GM18909 (cell line): Measurements from ENCODE around the gene TEX101.
"Not testable (repeated sequence)": the region's sequence is repeated elsewhere in the genome, so short reads cannot be mapped to it uniquely, and the experiment has no call there.

Experiments used
- ATAC-seq: cut with Tn5 transposase; IDR thresholded peaks from one replicate; pipeline ENCODE4 v1.9.1; 2021; ENCODE audit warnings: mild to moderate bottlenecking; ENCODE audit not compliant: unreplicated experiment, poor library complexity

The TEX101 gene, protein sequence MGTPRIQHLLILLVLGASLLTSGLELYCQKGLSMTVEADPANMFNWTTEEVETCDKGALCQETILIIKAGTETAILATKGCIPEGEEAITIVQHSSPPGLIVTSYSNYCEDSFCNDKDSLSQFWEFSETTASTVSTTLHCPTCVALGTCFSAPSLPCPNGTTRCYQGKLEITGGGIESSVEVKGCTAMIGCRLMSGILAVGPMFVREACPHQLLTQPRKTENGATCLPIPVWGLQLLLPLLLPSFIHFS

DNA sequence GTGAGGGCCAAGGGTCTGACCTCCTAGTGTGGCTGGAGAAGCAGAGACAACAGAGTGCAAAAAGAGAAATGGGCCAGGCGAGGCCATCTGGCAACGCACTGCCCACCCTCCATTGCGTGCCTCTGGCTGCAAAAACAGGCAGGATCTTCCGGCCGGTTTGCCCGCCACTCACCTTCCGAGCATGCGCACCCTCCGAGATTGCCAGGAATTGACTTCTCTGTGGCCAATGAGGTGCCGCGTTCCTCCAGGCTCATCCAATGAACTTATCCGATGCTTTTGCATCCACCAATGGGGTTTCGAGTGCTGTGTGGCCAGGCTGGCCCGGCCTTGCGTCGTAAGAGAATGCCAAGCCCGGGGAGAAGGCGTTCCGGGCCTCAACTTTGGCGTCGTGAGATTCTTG, at the start of gene TEX101:
Gene TEX101, plus strand, starts transcription at position 337 of the 400 bp plus-strand sequence. CDS start 1,030 bp downstream, outside the sequence.
- ATAC-seq, result no peak

DNA sequence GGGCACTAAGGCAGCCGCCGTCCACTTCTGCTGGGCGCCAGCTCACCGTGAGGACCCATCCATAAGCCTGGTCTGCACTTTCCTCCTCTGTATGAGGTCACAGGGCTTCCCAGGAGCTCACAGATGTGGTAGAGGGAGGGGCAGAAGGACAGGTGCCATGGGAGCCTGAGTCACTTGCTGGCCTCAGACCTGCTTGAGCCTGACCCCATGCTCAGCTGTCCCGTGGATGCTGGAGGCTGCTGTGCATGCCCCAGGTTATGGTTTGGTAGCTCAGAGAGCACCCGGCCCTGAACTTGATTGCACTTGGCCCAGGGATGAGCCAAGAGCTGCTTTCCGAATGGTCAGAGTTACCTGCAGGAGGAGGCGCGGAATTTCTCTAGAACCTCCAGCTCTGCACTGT, 49.0 kb upstream of the TEX101 start:
- ATAC-seq, result not testable (repeated sequence)

DNA sequence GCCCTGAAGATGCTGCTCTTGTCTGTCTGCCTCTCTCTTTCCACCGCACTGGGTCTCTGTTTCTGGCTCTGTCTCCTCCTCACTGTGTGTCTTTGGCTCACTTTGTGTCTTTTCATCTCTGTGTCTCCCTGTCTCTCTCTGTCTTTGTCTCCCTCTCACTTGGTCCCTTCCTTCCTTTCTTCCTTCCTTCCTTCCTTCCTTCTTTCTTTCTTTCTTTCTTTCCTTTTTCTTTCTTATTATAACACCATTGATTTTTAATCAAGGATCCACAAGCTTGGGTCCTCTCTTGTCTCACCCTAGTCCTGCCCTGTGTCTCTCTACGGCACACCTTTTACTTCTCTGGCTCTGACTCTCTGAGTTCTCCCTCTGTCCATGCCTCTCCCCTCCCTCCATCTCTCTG, 46.9 kb upstream of the TEX101 start:
- no peak for ATAC-seq

DNA sequence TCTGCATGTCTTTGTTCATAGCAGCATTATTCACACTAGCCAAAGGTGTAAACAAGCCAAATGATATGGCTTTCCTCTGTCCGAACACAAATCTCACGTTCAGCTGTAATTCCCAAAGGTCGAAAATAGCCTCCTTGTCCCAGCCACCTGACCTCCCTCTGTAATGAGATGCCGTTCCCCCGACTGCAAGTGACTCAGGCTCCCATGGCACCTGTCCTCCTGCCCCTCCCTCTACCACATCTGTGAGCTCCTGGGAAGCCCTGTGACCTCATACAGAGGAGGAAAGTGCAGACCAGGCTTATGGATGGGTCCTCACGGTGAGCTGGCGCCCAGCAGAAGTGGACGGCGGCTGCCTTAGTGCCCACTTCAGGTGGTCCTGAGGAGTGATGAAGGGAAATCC, 45.8 kb upstream of the TEX101 start:
- not testable (repeated sequence) for ATAC-seq

DNA sequence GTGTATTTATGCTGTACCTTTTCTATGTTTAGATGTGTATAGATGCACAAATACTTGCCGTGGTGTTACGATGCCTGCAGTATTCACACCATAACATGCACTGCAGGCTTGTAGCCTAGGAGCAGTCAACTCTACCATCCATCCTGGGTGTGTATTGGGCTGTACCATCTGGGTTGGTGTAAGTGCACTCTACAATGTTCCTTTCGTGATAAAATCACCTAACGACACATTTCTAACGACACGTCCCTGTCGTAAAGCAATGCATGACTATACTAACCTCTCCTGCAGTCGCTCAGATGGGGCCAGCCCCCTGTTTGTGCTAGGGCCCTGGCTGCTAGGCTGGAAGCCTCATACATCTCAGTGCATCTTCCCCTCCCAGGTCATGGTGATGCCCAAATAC, 42.8 kb upstream of the TEX101 start:
- ATAC-seq, result no peak

DNA sequence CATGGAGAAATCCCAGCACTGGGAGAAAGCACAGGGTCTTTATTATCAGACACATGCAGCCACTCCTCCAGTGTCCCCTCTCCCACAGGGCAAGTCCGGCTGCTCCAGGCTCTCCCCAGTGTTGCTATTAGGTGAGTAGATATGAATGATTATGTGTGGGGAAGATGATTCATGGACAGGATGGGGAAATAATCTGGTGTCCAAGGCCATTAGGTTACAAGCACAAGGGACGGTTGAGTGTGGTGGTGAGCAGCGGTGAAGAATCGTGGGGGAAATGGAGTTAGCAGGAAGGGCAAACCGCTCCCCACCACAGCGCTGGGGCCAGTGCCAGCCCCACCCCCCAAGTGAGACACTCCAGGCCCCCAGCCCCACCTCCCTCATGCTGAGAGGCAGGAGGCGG, 42.2 kb upstream of the TEX101 start:
- ATAC-seq, result no peak

DNA sequence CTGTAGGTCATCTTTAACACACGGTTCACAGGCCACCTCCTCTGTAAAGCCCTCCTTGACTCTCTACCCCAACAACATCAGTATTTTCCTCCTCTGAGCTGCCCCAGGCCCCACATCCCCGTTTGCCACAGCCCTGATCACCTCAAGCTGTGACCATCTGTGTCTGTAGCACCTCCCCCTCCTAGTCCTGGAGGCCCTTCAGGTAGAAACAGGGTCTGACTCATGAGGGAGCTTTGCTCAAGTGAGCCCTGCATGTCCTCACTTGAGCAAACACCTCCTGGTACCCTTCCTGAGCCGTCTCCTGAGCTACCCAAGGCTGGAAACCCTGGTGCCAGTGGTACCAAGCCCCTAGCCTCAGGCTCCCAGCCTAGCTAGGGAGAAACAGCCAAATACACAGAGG, 37.1 kb upstream of the TEX101 start:
- ATAC-seq, result not testable (repeated sequence)

DNA sequence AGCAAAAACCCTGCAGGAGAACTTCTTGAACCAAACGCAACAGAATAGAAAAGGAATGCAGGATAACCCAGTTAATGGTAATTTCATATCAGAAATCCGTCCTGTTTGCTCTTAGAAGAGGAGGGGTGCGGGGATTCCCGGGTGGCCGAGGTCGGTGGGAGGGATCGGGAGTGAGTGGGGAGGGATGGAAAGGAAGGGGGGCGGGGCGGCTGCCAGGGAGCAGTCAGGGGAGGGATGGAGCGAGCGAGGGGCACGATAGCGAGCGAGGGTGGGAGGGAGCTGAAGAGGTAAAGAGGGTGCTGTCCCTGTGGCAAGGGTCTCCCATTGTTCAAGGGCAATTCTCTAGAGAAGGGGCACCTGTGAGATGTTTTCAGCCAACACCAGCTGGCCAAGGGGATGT, 34.7 kb upstream of the TEX101 start:
- no peak for ATAC-seq

DNA sequence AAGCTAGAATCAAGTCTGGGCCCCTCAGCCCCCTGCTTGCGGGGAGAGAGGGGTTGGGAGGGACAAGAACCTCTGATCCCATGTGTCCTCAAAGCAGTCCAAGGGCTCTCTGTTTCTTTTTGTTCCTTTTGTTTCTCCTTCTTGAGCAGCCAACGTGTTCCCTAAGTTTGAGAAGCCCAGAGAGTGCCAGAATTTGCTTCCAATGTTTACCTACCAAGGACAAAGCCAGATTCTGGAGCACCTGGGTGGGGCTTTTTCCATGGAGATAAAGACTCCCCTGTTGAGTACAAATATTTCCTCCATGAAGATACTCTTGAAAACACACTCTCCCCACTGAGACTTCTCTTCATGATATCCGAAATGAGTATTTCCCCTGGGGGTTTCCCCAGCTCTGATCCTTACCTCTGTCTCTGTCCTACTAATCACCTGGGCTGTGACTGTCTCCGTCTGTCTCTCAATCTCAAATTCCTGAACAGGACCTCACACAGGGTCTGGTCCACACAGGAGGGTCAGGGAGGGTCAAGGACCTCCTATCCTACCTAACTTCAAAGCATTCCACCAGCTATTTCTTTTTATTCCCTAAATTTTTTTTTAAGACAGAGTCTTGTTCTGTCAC, 33.8 kb upstream of the TEX101 start:
- no peak for ATAC-seq

DNA sequence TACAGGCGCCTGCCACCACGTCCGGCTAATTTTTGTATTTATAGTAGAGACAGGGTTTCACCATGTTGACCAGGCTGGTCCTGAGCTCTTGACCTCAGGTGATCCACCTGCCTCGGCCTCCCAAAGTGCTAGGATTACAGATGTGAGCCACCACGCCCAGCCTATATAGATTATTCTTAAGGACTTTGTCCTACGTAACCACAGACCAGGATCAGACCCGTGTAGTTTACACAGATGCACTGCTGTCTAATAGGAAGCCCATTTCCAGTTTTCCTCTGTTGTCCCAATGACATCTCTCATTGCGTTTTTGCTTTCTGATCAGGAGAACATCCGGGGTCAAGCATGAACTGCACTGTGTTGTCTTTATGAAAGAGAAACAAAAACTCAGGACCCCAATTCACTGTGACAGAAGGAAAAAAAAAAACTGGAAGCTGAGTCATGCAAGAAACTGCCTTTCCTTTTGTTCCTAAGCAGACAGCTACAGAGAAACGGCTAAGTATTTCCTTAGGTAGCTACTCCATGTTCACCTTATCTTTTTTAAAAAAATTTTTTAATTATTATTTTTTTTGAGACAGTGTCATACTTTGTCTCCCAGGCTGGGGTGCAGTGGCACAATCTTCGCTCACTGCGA, 32.0 kb upstream of the TEX101 start:
- ATAC-seq, result not testable (repeated sequence)

DNA sequence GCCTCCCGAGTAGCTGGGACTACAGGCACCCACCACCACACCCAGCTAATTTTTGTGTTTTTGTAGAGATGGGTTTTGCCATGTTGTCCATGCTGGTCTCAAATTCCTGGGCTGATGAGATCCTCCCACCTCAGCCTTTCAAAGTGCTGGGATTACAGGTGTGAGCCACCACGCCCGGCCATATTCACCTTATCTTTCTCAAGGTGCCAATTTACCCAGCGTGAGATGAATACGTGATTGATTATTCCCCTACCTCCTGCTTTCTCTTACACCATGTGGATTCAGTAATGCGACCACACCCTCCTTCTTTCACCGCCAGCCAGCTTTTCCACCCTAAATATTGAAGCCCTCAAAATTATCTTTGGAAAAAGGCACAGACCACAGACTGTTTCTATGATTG, 31.4 kb upstream of the TEX101 start:
- ATAC-seq, result not testable (repeated sequence)

DNA sequence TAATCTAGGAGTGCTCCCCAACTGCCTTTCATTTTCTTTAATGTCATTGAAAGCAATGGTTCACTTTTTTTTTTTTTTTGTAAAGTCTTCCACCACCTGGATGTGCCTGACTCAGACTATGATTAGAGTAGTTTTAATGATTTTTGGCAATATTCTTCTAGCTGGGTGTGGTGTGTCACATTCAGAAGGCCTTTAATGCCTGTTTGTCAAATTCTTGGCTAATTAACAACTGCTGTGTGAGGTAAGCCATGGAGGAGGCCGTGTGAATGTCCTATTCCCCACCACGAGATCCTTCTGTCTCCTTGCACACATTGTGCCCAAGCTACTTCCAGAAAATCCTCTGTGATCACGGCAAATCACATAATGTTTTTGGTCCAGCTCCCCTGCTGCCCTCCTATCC, 30.9 kb upstream of the TEX101 start:
- not testable (repeated sequence) for ATAC-seq

DNA sequence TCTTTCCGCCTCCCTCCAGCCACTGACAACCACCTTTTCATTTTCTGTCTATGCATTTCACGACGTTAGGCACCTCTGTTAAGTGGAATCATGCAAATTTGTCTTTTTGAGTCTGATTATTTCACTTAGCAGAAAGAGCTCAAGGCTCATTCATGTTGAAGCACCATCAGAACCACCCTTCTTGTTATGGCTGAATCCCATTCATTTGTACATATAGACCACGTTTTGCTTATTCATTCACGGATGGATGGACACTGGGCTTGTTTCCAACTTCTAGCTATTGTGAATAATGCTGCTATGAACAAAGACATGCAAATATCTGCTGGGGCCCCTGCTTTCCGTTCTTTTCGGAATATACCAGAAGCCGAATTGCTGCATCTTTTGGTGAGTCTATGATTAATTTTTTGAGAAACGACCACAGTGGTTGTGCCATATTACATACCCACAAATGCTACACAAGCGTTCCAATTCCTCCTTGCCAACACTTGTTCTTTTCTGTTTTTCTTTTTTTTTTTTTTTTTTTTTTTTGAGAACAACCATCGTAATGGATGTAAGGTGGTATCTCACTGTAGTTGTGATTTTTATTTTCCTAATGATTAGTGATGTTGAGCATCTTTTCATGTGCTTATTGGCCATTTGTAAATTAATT, 23.7 kb upstream of the TEX101 start:
- ATAC-seq, result not testable (repeated sequence)

DNA sequence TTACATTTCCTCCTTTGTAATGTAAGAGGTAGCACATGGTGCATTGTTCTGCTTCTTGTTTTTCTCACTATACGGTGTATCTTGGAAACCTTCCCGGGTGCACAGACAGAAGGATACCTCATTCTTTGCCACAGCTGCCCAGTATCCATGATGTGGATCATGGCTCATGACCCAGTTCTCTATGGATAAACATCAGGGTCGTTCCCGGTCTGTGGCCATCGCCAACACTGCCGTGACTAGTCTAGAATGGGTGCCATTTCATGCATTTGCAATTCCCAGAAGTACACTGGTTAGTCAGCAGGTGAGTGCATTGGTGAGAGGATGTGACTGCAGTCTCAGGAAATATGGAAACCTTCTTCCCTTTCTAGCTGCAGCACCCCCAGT, 23.1 kb upstream of the TEX101 start:
- ATAC-seq, result not testable (repeated sequence)

DNA sequence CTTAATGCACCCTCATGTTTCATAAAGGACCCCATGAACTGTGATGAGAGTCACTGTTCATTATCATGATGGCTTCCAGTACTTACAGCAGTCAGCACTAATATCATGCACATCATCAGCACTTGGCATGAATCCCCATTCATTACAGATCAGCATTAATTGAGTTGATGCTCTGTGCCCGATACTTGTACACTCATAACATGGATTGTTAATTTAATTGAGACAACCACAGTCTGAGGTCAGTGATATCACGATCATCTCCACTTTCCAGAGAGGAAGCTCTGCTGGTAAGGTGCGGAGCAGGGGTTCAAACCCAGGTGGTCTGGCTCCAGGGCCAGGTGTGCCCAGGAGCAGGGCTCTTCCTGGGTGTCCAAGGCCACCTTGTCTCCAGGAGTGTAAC, 21.2 kb upstream of the TEX101 start:
- not testable (repeated sequence) for ATAC-seq

DNA sequence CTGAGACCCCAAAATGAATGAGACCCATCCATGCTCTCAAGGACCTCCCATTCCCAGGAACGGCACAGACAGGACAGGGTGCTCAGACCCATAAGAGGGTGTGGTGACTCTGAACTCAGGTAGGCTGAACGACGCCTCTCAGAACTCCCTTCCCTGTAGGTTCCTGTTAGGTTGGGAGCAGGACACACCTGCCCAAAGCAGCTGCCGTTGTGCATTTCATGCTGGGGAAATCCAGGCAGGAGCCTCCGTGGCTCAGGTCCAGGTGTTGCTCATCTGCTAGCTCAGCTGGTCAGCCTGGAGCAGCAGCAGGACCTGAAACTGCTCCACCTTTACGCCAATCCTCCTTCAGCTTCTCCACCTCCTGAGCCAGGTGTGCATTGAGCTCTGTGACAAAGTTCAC, 19.1 kb upstream of the TEX101 start:
- no peak for ATAC-seq

DNA sequence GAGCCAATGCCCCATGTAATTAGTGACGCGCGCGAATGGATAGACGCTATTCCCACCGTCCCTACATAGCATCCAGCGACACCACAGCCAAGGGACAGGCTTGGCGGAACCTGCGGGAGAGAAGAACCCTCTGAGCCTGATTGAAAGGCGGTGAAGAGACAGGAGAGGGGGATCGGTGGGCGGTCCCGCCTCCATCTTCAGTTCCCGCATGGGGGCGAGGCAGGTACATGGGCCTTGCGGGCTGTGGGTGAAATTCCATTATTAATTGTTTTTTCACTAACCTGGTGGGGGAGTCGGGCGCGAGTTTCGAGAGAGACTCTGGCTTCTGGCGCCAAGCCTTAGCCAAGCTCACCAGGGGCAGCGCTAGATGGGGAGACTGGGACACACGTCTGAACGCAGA, 8.4 kb upstream of the TEX101 start:
- no peak for ATAC-seq

DNA sequence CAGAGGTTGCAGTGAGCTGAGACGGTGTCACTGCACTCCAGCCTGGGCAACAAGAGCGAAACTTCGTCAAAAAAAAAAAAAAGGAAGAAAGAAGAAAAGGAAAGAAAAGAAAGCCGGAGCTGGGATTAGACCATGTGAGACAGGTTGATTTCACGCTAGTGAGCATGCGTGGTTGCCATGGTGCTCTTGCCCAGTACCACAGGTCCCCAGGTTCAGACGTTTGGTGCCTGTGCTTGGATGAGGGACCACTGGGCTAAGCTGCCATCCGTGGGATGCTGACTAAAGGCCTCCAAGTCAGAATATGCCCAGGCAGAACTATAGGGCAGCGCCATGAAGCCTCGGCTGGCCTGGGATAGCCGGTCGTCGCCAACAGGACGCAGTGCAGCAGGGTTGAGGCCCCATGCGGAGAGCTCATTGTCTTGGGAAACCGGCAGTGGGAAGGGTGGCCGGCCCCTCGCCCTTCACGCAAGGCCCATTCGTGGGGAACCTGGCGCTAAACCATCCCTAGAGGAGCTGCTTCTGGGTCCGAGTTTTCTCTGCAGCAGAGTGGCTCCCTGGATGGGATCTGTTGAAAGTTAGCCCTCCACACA, 7.2 kb upstream of the TEX101 start:
- no peak for ATAC-seq

DNA sequence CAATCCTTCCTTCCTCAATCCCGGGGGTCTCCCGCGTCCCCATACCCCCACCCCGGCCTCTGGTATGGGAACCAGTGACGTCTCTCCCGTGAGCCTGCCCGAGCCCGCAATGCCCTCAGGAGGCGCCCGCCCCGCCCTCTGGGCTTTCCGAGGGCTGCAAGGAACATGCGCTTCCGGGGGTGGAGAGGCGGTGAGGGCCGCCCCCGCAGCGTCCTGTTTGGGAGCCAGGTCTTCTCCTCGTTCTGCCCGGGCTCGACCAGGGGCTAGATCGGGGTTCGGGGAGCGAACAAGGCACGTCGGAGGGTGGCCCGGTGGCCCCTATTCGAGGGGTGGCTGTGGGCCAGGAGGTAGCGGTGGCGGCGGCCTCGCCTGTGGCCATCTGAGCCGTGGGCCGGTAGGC, 6.6 kb upstream of the TEX101 start:
- no peak for ATAC-seq

DNA sequence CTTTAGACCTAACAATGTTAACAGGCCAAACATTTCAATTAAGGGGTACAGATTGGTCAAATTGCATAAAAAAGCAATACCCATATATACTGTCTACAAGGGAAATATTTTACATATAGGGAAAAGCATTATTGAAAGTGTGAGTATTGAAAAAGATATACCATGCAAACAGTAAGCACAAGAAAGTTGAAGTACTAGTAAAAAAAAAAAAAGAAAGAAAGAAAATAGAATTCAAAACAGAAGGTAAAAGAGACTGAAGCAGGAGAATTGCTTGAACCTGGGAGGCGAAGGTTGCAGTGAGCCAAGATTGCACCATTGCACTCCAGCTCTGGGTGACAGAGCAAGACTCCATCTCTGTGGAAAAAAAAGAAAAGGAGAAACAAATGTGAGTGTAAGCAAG, 5.3 kb upstream of the TEX101 start:
- ATAC-seq, result no peak

DNA sequence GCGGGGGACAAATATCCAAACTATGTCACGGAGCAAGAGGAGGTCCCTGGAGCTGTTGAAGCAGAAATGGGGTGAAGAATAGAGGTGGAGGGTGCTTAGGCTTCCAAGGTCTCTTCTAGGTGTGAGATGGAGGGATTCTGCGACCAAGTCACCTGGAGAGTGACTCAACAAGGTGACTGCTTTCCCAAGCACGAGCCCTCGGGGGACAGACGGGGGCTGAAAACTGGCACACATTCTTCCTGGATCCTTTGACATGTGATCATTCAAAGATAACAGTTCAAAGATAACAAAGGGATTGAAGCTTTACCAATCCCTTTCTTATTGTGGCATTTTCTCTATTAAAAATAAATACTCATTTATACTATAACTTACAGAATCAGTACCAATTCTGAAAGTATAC, 2.2 kb upstream of the TEX101 start:
- ATAC-seq, result no peak
